NCI-H1436 (cell line): ENCODE results near the gene GATA5.

Experiments used
- DNase-seq: peaks from one replicate; lab custom pipeline; 2025; lab: John Stamatoyannopoulos, UW

GATA5 gene

DNA sequence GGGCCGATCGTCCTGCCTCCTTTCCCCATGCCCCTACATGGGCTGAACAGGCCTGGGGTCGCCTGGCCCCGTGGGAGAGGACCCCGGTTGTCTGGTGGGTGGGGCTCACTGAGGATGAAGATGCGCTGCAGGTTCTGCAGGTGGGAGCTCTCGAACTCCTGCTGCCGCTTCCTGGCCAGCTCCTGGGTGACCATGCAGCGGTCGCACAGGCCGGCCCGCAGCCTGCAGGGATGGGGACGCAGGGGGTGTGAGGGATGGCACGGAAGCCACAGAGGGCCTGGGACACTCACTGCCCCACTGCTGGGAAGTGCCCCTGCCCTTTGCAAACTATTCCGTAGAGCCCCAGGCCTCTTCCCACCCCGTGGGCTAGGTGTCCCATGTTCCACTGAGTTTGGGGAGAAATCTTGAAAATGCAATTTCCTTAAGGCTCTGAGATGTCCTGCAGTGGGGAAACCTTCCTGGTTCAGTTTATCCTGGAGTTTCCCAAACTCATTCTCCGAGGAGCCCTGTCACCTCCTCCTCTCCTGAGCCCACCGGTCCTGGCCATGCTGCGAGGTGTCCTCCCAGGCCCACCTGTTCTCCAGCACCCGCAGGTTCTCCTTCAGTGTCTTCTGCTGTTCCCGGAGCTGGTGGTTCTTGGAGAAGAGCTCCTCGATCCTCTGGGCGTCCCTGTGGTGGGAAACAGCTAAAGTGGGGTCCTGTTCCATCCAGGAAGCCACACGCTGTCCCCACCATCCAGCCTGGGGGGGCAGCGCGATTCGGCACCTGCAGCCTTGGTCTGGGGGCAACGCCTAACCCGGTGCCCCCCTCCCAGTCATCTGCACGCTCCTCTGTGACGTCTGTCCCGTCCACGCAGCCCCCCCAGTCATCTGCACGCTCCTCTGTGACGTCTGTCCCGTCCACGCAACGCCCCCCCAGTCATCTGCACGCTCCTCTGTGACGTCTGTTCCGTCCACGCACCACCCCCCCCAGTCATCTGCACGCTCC, 58.9 kb downstream of the GATA5 start:
- no peak for DNase-seq

DNA sequence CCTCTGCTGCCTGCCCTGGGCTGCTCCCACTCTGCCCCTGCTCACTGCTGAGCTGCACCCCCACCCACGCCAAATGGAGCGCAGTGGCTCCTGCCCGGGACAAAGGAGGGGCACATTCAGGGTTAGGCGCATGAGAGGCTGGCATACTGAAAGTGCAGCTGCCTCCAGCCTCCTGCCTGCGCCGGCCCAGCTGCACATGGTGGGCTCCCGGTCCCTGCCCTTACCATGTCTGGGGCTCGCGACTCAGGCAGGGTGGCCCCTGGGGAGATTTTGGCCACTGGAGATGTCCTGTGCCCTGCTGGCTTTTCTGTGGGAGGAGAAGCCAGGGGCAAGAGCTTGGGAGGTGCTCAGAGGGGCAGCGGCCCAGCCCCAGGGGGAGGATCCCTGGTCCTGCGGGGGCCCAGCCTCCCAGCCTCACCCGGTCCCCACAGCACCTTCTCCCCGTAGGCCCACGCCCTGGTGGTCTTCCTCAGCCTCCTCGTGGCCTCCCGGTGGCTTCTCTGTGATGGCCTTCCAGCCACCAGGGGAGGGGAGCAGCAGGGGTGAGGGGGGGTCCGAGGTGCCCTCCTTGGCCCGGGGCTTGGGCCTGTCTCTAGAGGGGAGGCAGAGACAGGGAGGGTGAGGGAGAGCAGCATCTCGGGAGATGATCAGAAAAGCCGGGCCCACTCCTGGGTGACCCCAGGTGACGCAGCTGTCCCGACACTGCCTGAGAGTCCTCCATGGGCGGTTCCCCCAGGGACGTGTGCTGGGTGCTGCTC, 60.3 kb downstream of the GATA5 start:
- DNase-seq: no peak

DNA sequence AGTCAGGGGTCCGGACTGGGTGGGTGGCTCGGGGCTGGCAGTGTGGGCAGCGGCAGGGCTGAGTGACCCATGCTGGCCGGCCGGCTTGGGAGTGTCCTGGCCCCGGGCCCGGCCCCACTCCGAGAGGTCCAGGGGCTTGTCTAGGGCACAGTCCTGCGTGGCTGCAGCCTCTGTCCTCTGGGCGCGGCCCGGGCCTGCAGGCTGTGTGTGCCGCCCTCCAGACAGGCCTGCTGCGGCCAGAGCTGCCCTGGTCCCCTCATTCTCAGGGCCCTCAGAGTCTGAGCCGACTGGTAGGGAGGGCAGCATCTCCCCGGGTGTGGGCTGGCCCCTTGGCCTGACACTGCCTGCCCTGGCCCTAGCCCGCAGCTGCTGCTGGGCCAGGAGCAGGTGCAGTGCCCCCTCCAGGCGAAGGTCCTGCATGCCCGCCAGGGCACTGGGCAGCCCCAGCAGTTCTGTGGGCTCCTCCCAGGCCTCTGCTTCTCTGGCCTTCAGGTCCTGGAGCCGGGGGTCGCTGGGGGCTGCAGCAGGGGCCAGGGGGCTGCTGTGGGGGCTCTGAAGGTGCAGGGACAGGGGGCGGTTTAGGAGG, 61.8 kb downstream of the GATA5 start:
- no peak for DNase-seq
